Fibroblast of lung (primary cell): Measurements from ENCODE around the gene HP1BP3. TPM values are rescaled to one million over a fixed set of nuclear protein-coding genes. Genes with fewer than 3 reads are reported as not detected.
"Not testable (repeated sequence)": the region's sequence is repeated elsewhere in the genome, so short reads cannot be mapped to it uniquely, and the experiment has no call there.

Experiments
- DNase-seq, 2 donors: peaks; one replicate each; pipeline versions ENCODE4 v3.0.0 to v3.0.0-alpha.2; 2010; ENCODE audit warnings: low read depth in 2 of 2
- H2AFZ ChIP-seq: 2 replicates; pipeline ENCODE4 v1.5.1; 2012; ENCODE audit warnings: low read length, control low read depth, inconsistent platforms
- H3K27ac ChIP-seq: 2 replicates; pipeline ENCODE4 v1.5.1; 2011; ENCODE audit warnings: low read length, control low read depth; ENCODE audit not compliant: insufficient read depth
- H3K27me3 ChIP-seq: 2 replicates; pipeline ENCODE4 v1.5.1; 2011; ENCODE audit warnings: mild to moderate bottlenecking, low read length; ENCODE audit not compliant: control insufficient read depth, insufficient read depth
- H3K36me3 ChIP-seq: 2 replicates; pipeline ENCODE4 v1.5.1; 2011; ENCODE audit warnings: low read length; ENCODE audit not compliant: control insufficient read depth, insufficient read depth
- H3K4me1 ChIP-seq: 2 replicates; pipeline ENCODE4 v1.5.1; 2011; ENCODE audit warnings: low read length; ENCODE audit not compliant: control insufficient read depth, insufficient read depth; ENCODE audit errors: extremely low read depth
- H3K4me2 ChIP-seq: 2 replicates; pipeline ENCODE4 v1.5.1; 2011; ENCODE audit warnings: low read length, control low read depth; ENCODE audit not compliant: insufficient read depth; ENCODE audit errors: extremely low read depth
- H3K4me3 ChIP-seq, 4 experiments: fragments of 200-600 bp in 1 of 4; sonication (generic) in 1 of 4; replicated peaks in 1 of 4; 2 replicates each; pipeline ENCODE4 v1.5.1; 2011 to 2016; ENCODE audit warnings: low read length in 4 of 4, low read depth in 3 of 4, mild to moderate bottlenecking in 3 of 4, control low read depth in 2 of 4, inconsistent platforms in 1 of 4, mixed read lengths in 1 of 4; ENCODE audit not compliant: insufficient read depth in 1 of 4; ENCODE audit errors: control extremely low read depth in 1 of 4
- H3K79me2 ChIP-seq: 2 replicates; pipeline ENCODE4 v1.5.1; 2012; ENCODE audit warnings: mild to moderate bottlenecking, low read length, inconsistent platforms; ENCODE audit not compliant: control insufficient read depth, insufficient read depth
- H3K9ac ChIP-seq: 2 replicates; pipeline ENCODE4 v1.5.1; 2011; ENCODE audit warnings: mild to moderate bottlenecking, low read length, control low read depth; ENCODE audit not compliant: insufficient read depth
- H3K9me3 ChIP-seq: 2 replicates; pipeline ENCODE4 v1.5.1; 2012; ENCODE audit warnings: low read depth, low read length; ENCODE audit not compliant: control insufficient read depth, insufficient read depth
- H4K20me1 ChIP-seq: 2 replicates; pipeline ENCODE4 v1.5.1; 2011; ENCODE audit warnings: low read length; ENCODE audit not compliant: control insufficient read depth, insufficient read depth; ENCODE audit errors: extremely low read depth
- CTCF ChIP-seq, 2 donors: IDR thresholded peaks in 1 of 2; conservative IDR thresholded peaks in 1 of 2; 1 replicate in 1 of 2; 2 replicates in 1 of 2; pipeline ENCODE4 v1.5.1; 2011 to 2012; ENCODE audit warnings: low read length in 2 of 2, control low read depth in 1 of 2, inconsistent platforms in 1 of 2, low read depth in 1 of 2, mild to moderate bottlenecking in 1 of 2
- EZH2 ChIP-seq: IDR thresholded peaks from 2 replicates; pipeline ENCODE4 v1.5.1; 2012; ENCODE audit warnings: low read length, control low read depth, mild to moderate bottlenecking; ENCODE audit errors: missing control alignments
- polyA plus RNA-seq, 2 donors: library from polyadenylated mRNA; depleted of rRNA in 1 of 2; stranded (reverse) in 1 of 2; unstranded in 1 of 2; fragments of >200 nt; gene quantifications; 2 replicates each; pipeline ENCODE4 v1.2.1, GENCODE V29; 2011 to 2012; ENCODE audit warnings: missing spikeins in 1 of 2
- total RNA-seq: library from RNA; depleted of rRNA; stranded (reverse); fragments of >200 nt; gene quantifications from 2 replicates; pipeline ENCODE4 v1.2.1, GENCODE V29; 2014

The HP1BP3 gene
- total and polyA plus RNA-seq, 2 donors (not counting 1 experiment from before 2014, with no cell fraction given): 201 to 255 TPM

GRCh38 chr1:20793236-20793635, 6.1 kb upstream of the HP1BP3 start:
- no peaks in the 10 kb centered on the region for H3K36me3 ChIP-seq
- H3K9me3 ChIP-seq: no peaks in the 10 kb centered on the region
- DNase-seq: no peak
- no peak overlapping the region for H3K27ac ChIP-seq
- no peak overlapping the region for H3K9ac ChIP-seq
- no peak overlapping the region for H3K4me2 ChIP-seq
- H3K27me3 ChIP-seq: no peaks in the 10 kb centered on the region
- TF ChIP-seq CTCF (conservative IDR thresholded peaks at IDR 0.05 in 1 of 2, IDR thresholded peaks at IDR 0.05 in 1 of 2; ENCODE audit: low read depth in 1 of 2, low read length in 2 of 2): no peak
- no peak for TF ChIP-seq EZH2
- no peak overlapping the region for H2AFZ ChIP-seq
- peaks cover 7% of the 10 kb centered on the region for H3K4me1 ChIP-seq
- H3K79me2 ChIP-seq: no peaks in the 10 kb centered on the region
- no peaks in the 10 kb centered on the region for H4K20me1 ChIP-seq
- no peak overlapping the region for H3K4me3 ChIP-seq

GRCh38 chr1:20792196-20792595, 5.1 kb upstream of the HP1BP3 start:
- Histone ChIP-seq H3K9ac (no peak overlapping the region), H3K36me3 (no peaks in the 10 kb centered on the region), H4K20me1 (no peaks in the 10 kb centered on the region), H3K79me2 (no peaks in the 10 kb centered on the region), H3K27ac (peak overlapping the region; percentile 6), H3K4me3 (no peak overlapping the region), H3K4me1 (peaks cover 9% of the 10 kb centered on the region), H3K9me3 (no peaks in the 10 kb centered on the region), H3K4me2 (no peak overlapping the region), H3K27me3 (no peaks in the 10 kb centered on the region), H2AFZ (no peak overlapping the region)
- peak; percentile 93 to 96 for DNase-seq
- no peak for TF ChIP-seq CTCF (conservative IDR thresholded peaks at IDR 0.05 in 1 of 2, IDR thresholded peaks at IDR 0.05 in 1 of 2; ENCODE audit: low read depth in 1 of 2, low read length in 2 of 2)
- TF ChIP-seq EZH2: no peak

DNA sequence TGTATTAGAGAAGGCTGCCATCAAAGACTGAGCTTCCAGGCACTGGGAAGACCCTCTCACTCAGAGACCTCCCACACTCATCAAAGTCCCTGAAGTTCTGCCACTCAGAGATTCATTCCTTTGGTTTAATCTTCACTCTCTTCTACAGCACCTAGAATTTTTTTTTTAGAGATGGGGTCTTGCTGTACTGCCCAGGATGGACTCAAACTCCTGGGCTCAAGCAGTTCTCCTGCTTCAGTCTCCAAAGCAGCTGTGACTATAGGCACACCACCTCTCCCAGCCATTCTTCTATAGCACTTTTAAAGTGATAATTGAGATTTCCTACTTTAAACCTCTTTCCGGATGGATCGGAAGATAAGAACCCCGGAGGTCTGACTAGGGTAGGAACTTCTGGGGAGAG, 3.7 kb upstream of the HP1BP3 start:
- DNase-seq: no peak
- no peak for TF ChIP-seq CTCF (conservative IDR thresholded peaks at IDR 0.05 in 1 of 2, IDR thresholded peaks at IDR 0.05 in 1 of 2; ENCODE audit: low read depth in 1 of 2, low read length in 2 of 2)
- no peak for TF ChIP-seq EZH2
- H3K79me2 ChIP-seq: peaks cover 7% of the 10 kb centered on the region
- no peaks in the 10 kb centered on the region for H3K27me3 ChIP-seq
- H3K36me3 ChIP-seq: no peaks in the 10 kb centered on the region
- H3K4me3 ChIP-seq: no peak overlapping the region
- H3K27ac ChIP-seq: no peak overlapping the region
- no peak overlapping the region for H3K9ac ChIP-seq
- no peak overlapping the region for H2AFZ ChIP-seq
- H3K9me3 ChIP-seq: no peaks in the 10 kb centered on the region
- peaks cover 9% of the 10 kb centered on the region for H3K4me1 ChIP-seq
- no peak overlapping the region for H3K4me2 ChIP-seq
- no peaks in the 10 kb centered on the region for H4K20me1 ChIP-seq

DNA sequence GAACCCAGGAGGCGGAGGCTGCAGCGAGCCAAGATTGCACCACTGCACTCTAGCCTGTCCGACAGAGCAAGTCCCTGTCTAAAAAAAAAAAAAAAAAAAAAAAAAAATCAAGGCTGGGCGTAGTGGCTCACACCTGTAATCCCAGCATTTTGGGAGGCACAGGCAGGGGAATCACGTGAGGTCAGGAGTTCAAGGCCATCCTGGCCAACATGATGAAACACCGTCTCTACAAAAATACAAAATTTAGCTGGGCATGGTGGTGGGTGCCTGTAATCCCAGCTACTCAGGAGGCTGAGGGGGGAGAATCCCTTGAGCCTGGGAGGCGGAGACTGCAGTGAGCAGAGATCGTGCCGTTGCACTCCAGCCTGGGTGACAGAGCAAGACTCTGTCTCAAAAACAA, 2.5 kb upstream of the HP1BP3 start:
- H2AFZ ChIP-seq, H3K27ac ChIP-seq, H3K4me1 ChIP-seq, H3K4me3 ChIP-seq, H3K27me3 ChIP-seq, H3K9me3 ChIP-seq, H3K4me2 ChIP-seq, DNase-seq, H3K36me3 ChIP-seq, H3K9ac ChIP-seq, H4K20me1 ChIP-seq: not testable (repeated sequence)
- H3K79me2 ChIP-seq: peaks cover 19% of the 10 kb centered on the region
